K562 (cell line): Measurements from ENCODE around the gene CNGA4. TPM values are rescaled to one million over a fixed set of nuclear protein-coding genes. Genes with fewer than 3 reads are reported as not detected.
A peak's percentile ranks its signal among the peaks of the same experiment; 100 is the strongest.

Experiments
- ATAC-seq: fragments of 200-7000 bp; cut with Tn5 transposase; 3 replicates; pipeline ENCODE4 v1.9.1; 2020; ENCODE audit warnings: moderate library complexity
- BruUV-seq: library from RNA; stranded (reverse); fragments of 400-500 nt; replicated peaks from 2 replicates; lab custom pipeline; 2021; lab: Mats Ljungman, UMichigan
- CTCF ChIA-PET: fragments of 300-600 bp; formaldehyde crosslinking; extraction: SDS; loops from one replicate; lab custom pipeline; 2021; ENCODE audit warnings: low intra/inter-chr PET ratio; lab: Yijun Ruan, JAX
- POLR2A ChIA-PET: fragments of 300-600, 350-650 bp; sonication (Branson Sonifier 250); formaldehyde crosslinking; extraction: SDS; loops from one replicate; lab custom pipeline; 2021; ENCODE audit warnings: antibody characterized with exemption, inconsistent platforms; lab: Yijun Ruan, JAX
- DNase-seq, 4 experiments: peaks; one replicate each; pipeline versions ENCODE4 v3.0.0 to v3.0.0-alpha.2; 2011 to 2018; ENCODE audit warnings: low spot score in 3 of 4, mixed read lengths in 3 of 4; ENCODE audit errors: extremely low read depth in 1 of 4
- FAIRE-seq: peaks from 2 replicates; lab custom pipeline; 2011; peaks lifted over from hg19 to GRCh38; lab: Jason Lieb, UNC
- H2AFZ ChIP-seq: 2 replicates; pipeline ENCODE4 v1.6.0; 2011; ENCODE audit warnings: low read depth, low read length, control low read depth, inconsistent platforms
- H3K27ac ChIP-seq: fragments of 200-600 bp; 3 replicates; pipeline ENCODE4 v1.8.0; 2011; ENCODE audit warnings: low read depth, mild to moderate bottlenecking, control low read depth, inconsistent platforms, low read length, moderate library complexity, mixed read lengths; ENCODE audit errors: extremely low read depth
- H3K27me3 ChIP-seq, 2 experiments: fragments of 300-600 bp in 1 of 2; 2 replicates in 1 of 2; 3 replicates in 1 of 2; pipeline versions ENCODE4 v1.6.0 to v1.8.0; 2011; ENCODE audit warnings: inconsistent platforms in 2 of 2, low read length in 2 of 2, mild to moderate bottlenecking in 1 of 2, mixed read lengths in 1 of 2, moderate library complexity in 1 of 2; ENCODE audit not compliant: control insufficient read depth in 2 of 2, insufficient read depth in 2 of 2
- H3K36me3 ChIP-seq: fragments of 300-600 bp; 3 replicates; pipeline ENCODE4 v1.8.0; 2011; ENCODE audit warnings: mild to moderate bottlenecking, low read length, inconsistent platforms; ENCODE audit not compliant: control insufficient read depth, insufficient read depth
- H3K4me1 ChIP-seq, 2 experiments: fragments of 200-600 bp in 1 of 2; replicated peaks in 1 of 2; 2 replicates in 1 of 2; 3 replicates in 1 of 2; pipeline versions ENCODE4 v1.5.1 to v1.8.0; 2011; ENCODE audit warnings: inconsistent platforms in 2 of 2, low read length in 2 of 2, mild to moderate bottlenecking in 1 of 2, mixed read lengths in 1 of 2, moderate library complexity in 1 of 2; ENCODE audit not compliant: control insufficient read depth in 2 of 2, insufficient read depth in 2 of 2
- H3K4me2 ChIP-seq: 2 replicates; pipeline ENCODE4 v1.6.1; 2011; ENCODE audit warnings: low read length, control low read depth, inconsistent platforms, mixed read lengths; ENCODE audit not compliant: insufficient read depth
- H3K4me3 ChIP-seq: fragments of 200-600 bp; sonication (generic), shearing (Covaris generic); 2 replicates; pipeline ENCODE4 v1.5.1; 2016; ENCODE audit warnings: control low read depth, inconsistent platforms
- H3K79me2 ChIP-seq: fragments of 200-600 bp; 3 replicates; pipeline ENCODE4 v1.8.0; 2011; ENCODE audit warnings: low read length, inconsistent platforms; ENCODE audit not compliant: control insufficient read depth, insufficient read depth
- H3K9ac ChIP-seq, 2 experiments: 2 replicates each; pipeline versions ENCODE4 v1.6.0 to v1.6.1; 2011; ENCODE audit warnings: low read depth in 2 of 2, low read length in 2 of 2, control low read depth in 1 of 2, inconsistent platforms in 1 of 2, mild to moderate bottlenecking in 1 of 2, mixed read lengths in 1 of 2; ENCODE audit not compliant: insufficient read depth in 1 of 2
- H3K9me1 ChIP-seq: one replicate; pipeline ENCODE4 v1.6.0; 2011; ENCODE audit warnings: inconsistent platforms, mild to moderate bottlenecking, low read length, moderate library complexity; ENCODE audit not compliant: control insufficient read depth, insufficient read depth
- H3K9me3 ChIP-seq: replicated peaks from 2 replicates; pipeline ENCODE4 v1.5.1; 2011; ENCODE audit warnings: low read depth, low read length, inconsistent platforms; ENCODE audit not compliant: control insufficient read depth, insufficient read depth
- H4K20me1 ChIP-seq: replicated peaks from 2 replicates; pipeline ENCODE4 v1.6.1; 2011; ENCODE audit warnings: low read length, inconsistent platforms, mixed read lengths; ENCODE audit not compliant: control insufficient read depth, insufficient read depth
- ELF4 ChIP-seq: fragments of 450-650 bp; formaldehyde crosslinking; IDR thresholded peaks from 2 replicates; pipeline ENCODE4 v1.4.0; 2022; ENCODE audit warnings: missing genetic modification characterization
- HDAC8 ChIP-seq: fragments of 450-650 bp; IDR thresholded peaks from 2 replicates; pipeline ENCODE4 v1.6.1; 2016; ENCODE audit warnings: mild to moderate bottlenecking, missing genetic modification characterization, moderate library complexity, missing compliant biosample characterization
- HDGF ChIP-seq: fragments of 450-650 bp; IDR thresholded peaks from 2 replicates; pipeline ENCODE4 v1.6.1; 2016
- MCM5 ChIP-seq: fragments of 450-650 bp; IDR thresholded peaks from 2 replicates; pipeline ENCODE4 v1.6.1; 2016; ENCODE audit warnings: low read depth
- NFIC ChIP-seq: fragments of 450-650 bp; IDR thresholded peaks from 2 replicates; pipeline ENCODE4 v1.6.1; 2017; ENCODE audit warnings: mild to moderate bottlenecking, inconsistent platforms
- PHF8 ChIP-seq: fragments of 200-600 bp; sonication (generic); IDR thresholded peaks from 2 replicates; pipeline ENCODE4 v1.6.1; 2012; ENCODE audit warnings: mixed run types, mild to moderate bottlenecking, inconsistent platforms, low read length, moderate library complexity, borderline replicate concordance
- RCOR1 ChIP-seq, 2 experiments: IDR thresholded peaks; 2 replicates each; pipeline ENCODE4 v1.6.1; 2012; ENCODE audit warnings: low read depth in 2 of 2, low read length in 2 of 2, borderline replicate concordance in 1 of 2, improper control_type of control experiment in 1 of 2
- SMARCA5 ChIP-seq: fragments of 450-650 bp; IDR thresholded peaks from 2 replicates; pipeline ENCODE4 v1.6.1; 2016
- XRCC5 ChIP-seq: fragments of 200-400 bp; formaldehyde crosslinking; IDR thresholded peaks from 2 replicates; pipeline ENCODE4 v1.6.1; 2017; ENCODE audit warnings: low read depth, mild to moderate bottlenecking, low read length
- ZBED1 ChIP-seq: IDR thresholded peaks from 2 replicates; pipeline ENCODE4 v1.6.1; 2014
- ZNF3 ChIP-seq: fragments of 250-450 bp; sonication (Bioruptor Pico); IDR thresholded peaks from 2 replicates; pipeline ENCODE4 v1.5.0; 2021; ENCODE audit warnings: mild to moderate bottlenecking, moderate library complexity
- WGBS: fragments of 100-300 bp; shearing (Covaris generic); methylation state at CpG from one replicate; pipeline ENCODE4 v1.1.6; 2016; ENCODE audit warnings: low coverage, mixed read lengths; ENCODE audit not compliant: insufficient coverage; ENCODE audit errors: missing lambda C conversion rate; 5-methylcytosine and 5-hydroxymethylcytosine counted together
- in situ Hi-C: fragments of 300-500 bp; cut with MboI; formaldehyde crosslinking; loops from 4 replicates; pipeline ENCODE4 v1.15.0; 2018; ENCODE audit warnings: inconsistent platforms, mixed read lengths
- intact Hi-C: fragments of 100-400 bp; cut with micrococcal nuclease; formaldehyde crosslinking; loops from 2 replicates; pipeline ENCODE4 v1.14.2; 2022
- polyA plus RNA-seq, 8 experiments: library from polyadenylated mRNA; depleted of rRNA in 4 of 8; stranded (reverse) in 5 of 8; unstranded in 3 of 8; fragments of >200 nt; fragmentation: Nextera tagmentation in 2 of 8; fragmentation: Illumina TruSeq in 1 of 8; extraction: Ambion mirVana in 2 of 8; extraction: Trizol in 1 of 8; gene quantifications; 2 replicates each; pipeline versions ENCODE4 v1.2.1 to v1.2.3, GENCODE V29; 2011 to 2014; ENCODE audit warnings: inconsistent platforms in 1 of 8, missing spikeins in 1 of 8
- total RNA-seq, 7 experiments: library from RNA; depleted of rRNA in 6 of 7; stranded (reverse); fragments of >200 nt in 6 of 7; fragmentation: Illumina TruSeq in 2 of 7; extraction: Trizol in 2 of 7; gene quantifications; 2 replicates each; pipeline versions ENCODE4 v1.2.1 to v1.2.3, GENCODE V29; 2011 to 2021; ENCODE audit warnings: low replicate concordance in 1 of 7
- TF ChIP-seq, protein P1 (sequence below), 2 experiments: IDR thresholded peaks; 2 replicates each; pipeline ENCODE4 v1.6.1; 2011; ENCODE audit warnings: borderline replicate concordance in 1 of 2, control low read depth in 1 of 2, low read depth in 1 of 2, low read length in 1 of 2, mild to moderate bottlenecking in 1 of 2, mixed read lengths in 1 of 2, moderate library complexity in 1 of 2; ENCODE audit not compliant: insufficient read depth in 1 of 2, insufficient read length in 1 of 2, poor library complexity in 1 of 2, severe bottlenecking in 1 of 2; ENCODE audit errors: extremely low read depth in 1 of 2
- TF ChIP-seq, protein P2 (sequence below), 3 experiments: IDR thresholded peaks in 2 of 3; conservative IDR thresholded peaks in 1 of 3; 2 replicates each; pipeline ENCODE4 v1.5.1; 2011 to 2012; ENCODE audit warnings: low read length in 3 of 3, mild to moderate bottlenecking in 3 of 3, control low read depth in 2 of 3, improper control_type of control experiment in 1 of 3, inconsistent platforms in 1 of 3, low read depth in 1 of 3, mixed read lengths in 1 of 3, moderate library complexity in 1 of 3; ENCODE audit not compliant: insufficient read depth in 2 of 3

Gene CNGA4
- total and polyA plus RNA-seq, 9 of the 15 experiments (the other 6 are each of a cell fraction or from before 2014, with no cell fraction given) = 0.04 to 0.09 (median 0.06) TPM; not detected in 6

GRCh38 chr11:6232899-6233298 lies 6.0 kb upstream of the CNGA4 start:
- Histone ChIP-seq H3K9me1 (peaks cover 7% of the 10 kb centered on the region), H4K20me1 (peaks cover 10% of the 10 kb centered on the region), H3K27ac (no peak overlapping the region), H2AFZ (no peak overlapping the region), H3K79me2 (peaks cover 46% of the 10 kb centered on the region), H3K4me2 (peak overlapping the region; percentile 88), H3K4me1 (peaks cover 0 to 35% of the 10 kb centered on the region in 2 experiments), H3K9me3 (no peaks in the 10 kb centered on the region), H3K9ac (peak overlapping the region in 1 of 2 experiments; percentile 3; a peak in 1 of 4 replicates), H3K27me3 (no peaks in the 10 kb centered on the region), H3K4me3 (no peak overlapping the region)
- no TSS peak for BruUV-seq
- POLR2A ChIA-PET = no interaction called here
- DNase-seq (peak in 1 of 4 experiments; percentile 52), ATAC-seq (no peak)
- intact Hi-C loops = no loop called here
- CTCF ChIA-PET = no interaction called here
- TF ChIP-seq HDAC8 (tag) = no peak
- TF ChIP-seq NFIC = peak; percentile 93
- TF ChIP-seq, all 486 proteins: peak for 1
- in situ Hi-C loops = no loop called here
- peaks cover 3% of the 10 kb centered on the region; the same call in 1 of the 3 replicates for H3K36me3 ChIP-seq
- no peak for FAIRE-seq

DNA sequence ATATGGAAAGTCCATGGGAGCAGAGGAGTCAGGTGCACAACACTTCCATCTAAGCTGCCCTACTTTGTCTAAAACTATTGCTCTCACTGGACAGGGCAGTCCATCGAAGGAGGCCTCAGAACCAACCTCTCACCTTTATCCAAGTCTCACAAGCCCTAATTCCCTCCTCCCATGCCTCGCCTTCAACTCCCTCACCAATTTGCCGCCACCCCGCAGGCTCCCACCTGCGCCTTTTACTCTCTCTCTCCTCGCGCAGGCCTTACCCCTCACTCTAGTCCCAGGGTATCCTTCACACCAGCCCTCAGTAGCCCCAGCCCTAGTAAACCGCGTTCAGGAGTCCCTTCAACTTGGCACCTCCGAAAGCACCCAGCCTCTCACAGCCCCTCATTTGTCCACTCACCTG lies 4.9 kb upstream of the CNGA4 start:
- peak overlapping the region; percentile 92 for H2AFZ ChIP-seq
- H3K4me2 ChIP-seq = peak overlapping the region; percentile 88
- CTCF ChIA-PET = no interaction called here
- peak in 2 of 4 experiments; percentile 20 to 44 for DNase-seq
- H3K27ac ChIP-seq = peak overlapping the region; percentile 66
- H3K4me1 ChIP-seq = peaks cover 0 to 30% of the 10 kb centered on the region in 2 experiments
- no peak for FAIRE-seq
- peak; percentile 7 for ATAC-seq
- H3K27me3 ChIP-seq = no peaks in the 10 kb centered on the region
- peaks cover 46% of the 10 kb centered on the region for H3K79me2 ChIP-seq
- H3K9me3 ChIP-seq = no peaks in the 10 kb centered on the region
- H3K36me3 ChIP-seq = peaks cover 3% of the 10 kb centered on the region; the same call in 1 of the 3 replicates
- WGBS = 0% methylated on average over 10 of the region's 10 CpGs
- intact Hi-C loops = no loop called here
- in situ Hi-C loops = no loop called here
- H3K9ac ChIP-seq = peak overlapping the region; percentile 77 to 94
- peaks cover 10% of the 10 kb centered on the region for H4K20me1 ChIP-seq
- no TSS peak for BruUV-seq
- H3K4me3 ChIP-seq = peak overlapping the region; percentile 64
- peaks cover 7% of the 10 kb centered on the region for H3K9me1 ChIP-seq
- POLR2A ChIA-PET = interaction anchor here (0.9 to 2.2 kb wide), 6 partner anchors 8 to 25 kb away, joined by 3 to 16 read pairs (median 4); partner anchors contain the start of gene CCKBR
- no peak for TF ChIP-seq ZBED1
- TF ChIP-seq XRCC5 = no peak
- TF ChIP-seq PHF8 = no peak
- TF ChIP-seq, protein P1, sequence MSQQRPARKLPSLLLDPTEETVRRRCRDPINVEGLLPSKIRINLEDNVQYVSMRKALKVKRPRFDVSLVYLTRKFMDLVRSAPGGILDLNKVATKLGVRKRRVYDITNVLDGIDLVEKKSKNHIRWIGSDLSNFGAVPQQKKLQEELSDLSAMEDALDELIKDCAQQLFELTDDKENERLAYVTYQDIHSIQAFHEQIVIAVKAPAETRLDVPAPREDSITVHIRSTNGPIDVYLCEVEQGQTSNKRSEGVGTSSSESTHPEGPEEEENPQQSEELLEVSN (IDR thresholded peaks at IDR 0.05; ENCODE audit: borderline replicate concordance in 1 of 2, extremely low read depth in 1 of 2, insufficient read depth in 1 of 2, insufficient read length in 1 of 2, low read depth in 1 of 2, low read length in 1 of 2, poor library complexity in 1 of 2, severe bottlenecking in 1 of 2) = peak in 1 of 2 experiments; percentile 86
- TF ChIP-seq ZNF3 (CRISPR knock-in tag) = no peak
- TF ChIP-seq, protein P2, sequence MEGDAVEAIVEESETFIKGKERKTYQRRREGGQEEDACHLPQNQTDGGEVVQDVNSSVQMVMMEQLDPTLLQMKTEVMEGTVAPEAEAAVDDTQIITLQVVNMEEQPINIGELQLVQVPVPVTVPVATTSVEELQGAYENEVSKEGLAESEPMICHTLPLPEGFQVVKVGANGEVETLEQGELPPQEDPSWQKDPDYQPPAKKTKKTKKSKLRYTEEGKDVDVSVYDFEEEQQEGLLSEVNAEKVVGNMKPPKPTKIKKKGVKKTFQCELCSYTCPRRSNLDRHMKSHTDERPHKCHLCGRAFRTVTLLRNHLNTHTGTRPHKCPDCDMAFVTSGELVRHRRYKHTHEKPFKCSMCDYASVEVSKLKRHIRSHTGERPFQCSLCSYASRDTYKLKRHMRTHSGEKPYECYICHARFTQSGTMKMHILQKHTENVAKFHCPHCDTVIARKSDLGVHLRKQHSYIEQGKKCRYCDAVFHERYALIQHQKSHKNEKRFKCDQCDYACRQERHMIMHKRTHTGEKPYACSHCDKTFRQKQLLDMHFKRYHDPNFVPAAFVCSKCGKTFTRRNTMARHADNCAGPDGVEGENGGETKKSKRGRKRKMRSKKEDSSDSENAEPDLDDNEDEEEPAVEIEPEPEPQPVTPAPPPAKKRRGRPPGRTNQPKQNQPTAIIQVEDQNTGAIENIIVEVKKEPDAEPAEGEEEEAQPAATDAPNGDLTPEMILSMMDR (IDR thresholded peaks at IDR 0.05 in 2 of 3, conservative IDR thresholded peaks at IDR 0.05 in 1 of 3; ENCODE audit: insufficient read depth in 2 of 3, low read depth in 1 of 3, low read length in 3 of 3) = no peak
- TF ChIP-seq RCOR1 (IDR thresholded peaks at IDR 0.05; ENCODE audit: borderline replicate concordance in 1 of 2, low read depth in 2 of 2, low read length in 2 of 2) = no peak
- no peak for TF ChIP-seq MCM5
- TF ChIP-seq HDGF = 0 out of 2 replicates have a peak, but pooled peaks have one; percentile 19
- 0 out of 2 replicates have a peak, but pooled peaks have one; percentile 20 for TF ChIP-seq SMARCA5
- peak; percentile 81; the same call in 1 of the 2 replicates for TF ChIP-seq ELF4 (CRISPR knock-in tag)
